ENCODE data around the gene PPFIA4. TPM values are rescaled to one million over a fixed set of nuclear protein-coding genes. Genes with fewer than 3 reads are reported as not detected.
A peak's percentile ranks its signal among the peaks of the same experiment; 100 is the strongest.

PPFIA4 gene
- total and polyA plus RNA-seq, 9 of the 15 experiments (the other 6 are each of a cell fraction or from before 2014, with no cell fraction given): 0.07 to 12.0 (median 0.70) TPM

- TF ChIP-seq ZBTB1 (CRISPR knock-in tag; IDR thresholded peaks at IDR 0.05; ENCODE audit: borderline replicate concordance, low read depth): no peak
- TF ChIP-seq KAT2B (IDR thresholded peaks at IDR 0.05; ENCODE audit: low read depth, low read length): no peak
- no peak for TF ChIP-seq PRPF4 (IDR thresholded peaks at IDR 0.05; ENCODE audit: insufficient read depth, low read depth, low read length, poor library complexity, severe bottlenecking)
- peak; percentile 33; the same call in 1 of the 2 replicates for TF ChIP-seq GATAD2A (IDR thresholded peaks at IDR 0.05)
- peak; percentile 25; the same call in 1 of the 2 replicates for TF ChIP-seq ZNF384 (IDR thresholded peaks at IDR 0.05; ENCODE audit: low read depth, low read length)
- TF ChIP-seq, protein P1, sequence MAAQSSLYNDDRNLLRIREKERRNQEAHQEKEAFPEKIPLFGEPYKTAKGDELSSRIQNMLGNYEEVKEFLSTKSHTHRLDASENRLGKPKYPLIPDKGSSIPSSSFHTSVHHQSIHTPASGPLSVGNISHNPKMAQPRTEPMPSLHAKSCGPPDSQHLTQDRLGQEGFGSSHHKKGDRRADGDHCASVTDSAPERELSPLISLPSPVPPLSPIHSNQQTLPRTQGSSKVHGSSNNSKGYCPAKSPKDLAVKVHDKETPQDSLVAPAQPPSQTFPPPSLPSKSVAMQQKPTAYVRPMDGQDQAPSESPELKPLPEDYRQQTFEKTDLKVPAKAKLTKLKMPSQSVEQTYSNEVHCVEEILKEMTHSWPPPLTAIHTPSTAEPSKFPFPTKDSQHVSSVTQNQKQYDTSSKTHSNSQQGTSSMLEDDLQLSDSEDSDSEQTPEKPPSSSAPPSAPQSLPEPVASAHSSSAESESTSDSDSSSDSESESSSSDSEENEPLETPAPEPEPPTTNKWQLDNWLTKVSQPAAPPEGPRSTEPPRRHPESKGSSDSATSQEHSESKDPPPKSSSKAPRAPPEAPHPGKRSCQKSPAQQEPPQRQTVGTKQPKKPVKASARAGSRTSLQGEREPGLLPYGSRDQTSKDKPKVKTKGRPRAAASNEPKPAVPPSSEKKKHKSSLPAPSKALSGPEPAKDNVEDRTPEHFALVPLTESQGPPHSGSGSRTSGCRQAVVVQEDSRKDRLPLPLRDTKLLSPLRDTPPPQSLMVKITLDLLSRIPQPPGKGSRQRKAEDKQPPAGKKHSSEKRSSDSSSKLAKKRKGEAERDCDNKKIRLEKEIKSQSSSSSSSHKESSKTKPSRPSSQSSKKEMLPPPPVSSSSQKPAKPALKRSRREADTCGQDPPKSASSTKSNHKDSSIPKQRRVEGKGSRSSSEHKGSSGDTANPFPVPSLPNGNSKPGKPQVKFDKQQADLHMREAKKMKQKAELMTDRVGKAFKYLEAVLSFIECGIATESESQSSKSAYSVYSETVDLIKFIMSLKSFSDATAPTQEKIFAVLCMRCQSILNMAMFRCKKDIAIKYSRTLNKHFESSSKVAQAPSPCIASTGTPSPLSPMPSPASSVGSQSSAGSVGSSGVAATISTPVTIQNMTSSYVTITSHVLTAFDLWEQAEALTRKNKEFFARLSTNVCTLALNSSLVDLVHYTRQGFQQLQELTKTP (IDR thresholded peaks at IDR 0.05; ENCODE audit: low read depth in 1 of 2, partially characterized antibody in 2 of 2): peak; percentile 33 to 54
- peak; percentile 23; the same call in 1 of the 2 replicates for TF ChIP-seq L3MBTL2 (IDR thresholded peaks at IDR 0.05)
- peak; percentile 79 for TF ChIP-seq SMC3 (conservative IDR thresholded peaks at IDR 0.05; ENCODE audit: insufficient read depth, low read depth, low read length)
- TF ChIP-seq ZNF140 (CRISPR knock-in tag; IDR thresholded peaks at IDR 0.05): no peak
- TF ChIP-seq ZNF592 (IDR thresholded peaks at IDR 0.05): peak; percentile 65; the same call in 1 of the 2 replicates
- TF ChIP-seq POU5F1 (IDR thresholded peaks at IDR 0.05; ENCODE audit: borderline replicate concordance, low read depth, low read length, partially characterized antibody): no peak
- no peak for TF ChIP-seq RBM15 (IDR thresholded peaks at IDR 0.05; ENCODE audit: insufficient read depth, low read length)
- TF ChIP-seq RCOR1 (IDR thresholded peaks at IDR 0.05; ENCODE audit: borderline replicate concordance in 1 of 2, low read depth in 2 of 2, low read length in 2 of 2): peak in 1 of 2 experiments; percentile 34; a peak in 1 of 4 replicates
- peak; percentile 63; the same call in 1 of the 2 replicates for TF ChIP-seq ARID1B (IDR thresholded peaks at IDR 0.05)
- TF ChIP-seq FOXK2 (conservative IDR thresholded peaks at IDR 0.05 in 1 of 2, IDR thresholded peaks at IDR 0.05 in 1 of 2; ENCODE audit: low read depth in 2 of 2): peak in 1 of 2 experiments; percentile 37; a peak in 1 of 4 replicates
- TF ChIP-seq CCAR2 (IDR thresholded peaks at IDR 0.05; ENCODE audit: low read depth, low read length): no peak
Observed at GRCh38 chr1:202998836-202999750, 27.2 kb upstream of the PPFIA4 start (continued).
